ENCODE data around the gene STRC. TPM values are rescaled to one million over a fixed set of nuclear protein-coding genes. Genes with fewer than 3 reads are reported as not detected.
"Not testable (repeated sequence)": the region's sequence is repeated elsewhere in the genome, so short reads cannot be mapped to it uniquely, and the experiment has no call there.

STRC gene
- 0.81 and 1.6 TPM in 2 replicates for total RNA-seq
- long read RNA-seq = 0 reads

DNA sequence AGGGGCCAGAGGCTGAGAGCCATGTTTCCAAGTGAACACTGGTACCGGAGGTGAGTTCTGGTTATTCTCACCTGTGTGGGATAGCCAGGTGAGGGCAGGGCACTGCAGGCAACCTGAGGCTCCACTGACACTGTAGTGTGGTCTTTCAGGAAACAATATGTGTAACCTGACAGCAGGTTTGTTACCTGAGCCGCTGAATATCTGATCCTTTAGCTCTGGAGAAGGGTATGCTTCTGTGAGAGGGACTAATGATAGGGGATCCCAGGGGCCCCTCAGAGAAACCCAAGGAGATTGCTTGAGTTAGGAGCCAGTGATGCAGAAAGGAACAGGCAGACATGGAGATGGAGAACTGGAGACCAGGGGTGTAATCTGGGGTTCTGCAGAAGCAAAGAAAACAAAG lies at the start of gene STRC:
Gene STRC, minus strand, starts transcription at position 101 of the 400 bp plus-strand sequence. Its CDS starts 78 bp downstream, at position 23.
- H3K4me3 Mint-ChIP-seq (ENCODE audit: low read depth); H3K9me3 Mint-ChIP-seq (ENCODE audit: low read depth); H3K27me3 Mint-ChIP-seq; DNase-seq (ENCODE audit: low spot score, unreplicated experiment); H3K36me3 Mint-ChIP-seq (ENCODE audit: insufficient read depth); H3K4me1 Mint-ChIP-seq (ENCODE audit: low read depth); H3K27ac Mint-ChIP-seq: not testable (repeated sequence)

GRCh38 chr15:43666177-43666576 lies 47.6 kb upstream of the STRC start:
- not testable (repeated sequence) for H3K4me3 Mint-ChIP-seq (ENCODE audit: low read depth); H3K27ac Mint-ChIP-seq; H3K4me1 Mint-ChIP-seq (ENCODE audit: low read depth); H3K36me3 Mint-ChIP-seq (ENCODE audit: insufficient read depth); DNase-seq (ENCODE audit: low spot score, unreplicated experiment); H3K9me3 Mint-ChIP-seq (ENCODE audit: low read depth); H3K27me3 Mint-ChIP-seq

- not testable (repeated sequence) for H3K27me3 Mint-ChIP-seq; H3K36me3 Mint-ChIP-seq (ENCODE audit: insufficient read depth)
These were observed 44.7 kb upstream of the STRC start for GRCh38 chr15:43663333-43663732.

GRCh38 chr15:43662293-43662692 lies 43.7 kb upstream of the STRC start:
- DNase-seq (ENCODE audit: low spot score, unreplicated experiment); H3K36me3 Mint-ChIP-seq (ENCODE audit: insufficient read depth); H3K27ac Mint-ChIP-seq; H3K4me1 Mint-ChIP-seq (ENCODE audit: low read depth); H3K4me3 Mint-ChIP-seq (ENCODE audit: low read depth); H3K9me3 Mint-ChIP-seq (ENCODE audit: low read depth); H3K27me3 Mint-ChIP-seq: not testable (repeated sequence)

More at GRCh38 chr15:43663333-43663732, 44.7 kb upstream of the STRC start:
- not testable (repeated sequence) for DNase-seq (ENCODE audit: low spot score, unreplicated experiment); H3K27ac Mint-ChIP-seq; H3K4me3 Mint-ChIP-seq (ENCODE audit: low read depth); H3K4me1 Mint-ChIP-seq (ENCODE audit: low read depth); H3K9me3 Mint-ChIP-seq (ENCODE audit: low read depth)

GRCh38 chr15:43659727-43660126 lies 41.1 kb upstream of the STRC start:
- DNase-seq (ENCODE audit: low spot score, unreplicated experiment); H3K4me1 Mint-ChIP-seq (ENCODE audit: low read depth); H3K4me3 Mint-ChIP-seq (ENCODE audit: low read depth); H3K36me3 Mint-ChIP-seq (ENCODE audit: insufficient read depth); H3K9me3 Mint-ChIP-seq (ENCODE audit: low read depth); H3K27ac Mint-ChIP-seq; H3K27me3 Mint-ChIP-seq: not testable (repeated sequence)

GRCh38 chr15:43649430-43649926 lies 30.9 kb upstream of the STRC start:
- peaks cover 17% of the 10 kb centered on the region for H3K36me3 Mint-ChIP-seq (ENCODE audit: insufficient read depth)
- H3K27me3 Mint-ChIP-seq; H3K4me1 Mint-ChIP-seq (ENCODE audit: low read depth); H3K27ac Mint-ChIP-seq; H3K9me3 Mint-ChIP-seq (ENCODE audit: low read depth); DNase-seq (ENCODE audit: low spot score, unreplicated experiment); H3K4me3 Mint-ChIP-seq (ENCODE audit: low read depth): not testable (repeated sequence)

- peaks cover 17% of the 10 kb centered on the region for H3K36me3 Mint-ChIP-seq (ENCODE audit: insufficient read depth)
- peaks cover 9% of the 10 kb centered on the region for H3K9me3 Mint-ChIP-seq (ENCODE audit: low read depth)
- TF ChIP-seq, protein P1, sequence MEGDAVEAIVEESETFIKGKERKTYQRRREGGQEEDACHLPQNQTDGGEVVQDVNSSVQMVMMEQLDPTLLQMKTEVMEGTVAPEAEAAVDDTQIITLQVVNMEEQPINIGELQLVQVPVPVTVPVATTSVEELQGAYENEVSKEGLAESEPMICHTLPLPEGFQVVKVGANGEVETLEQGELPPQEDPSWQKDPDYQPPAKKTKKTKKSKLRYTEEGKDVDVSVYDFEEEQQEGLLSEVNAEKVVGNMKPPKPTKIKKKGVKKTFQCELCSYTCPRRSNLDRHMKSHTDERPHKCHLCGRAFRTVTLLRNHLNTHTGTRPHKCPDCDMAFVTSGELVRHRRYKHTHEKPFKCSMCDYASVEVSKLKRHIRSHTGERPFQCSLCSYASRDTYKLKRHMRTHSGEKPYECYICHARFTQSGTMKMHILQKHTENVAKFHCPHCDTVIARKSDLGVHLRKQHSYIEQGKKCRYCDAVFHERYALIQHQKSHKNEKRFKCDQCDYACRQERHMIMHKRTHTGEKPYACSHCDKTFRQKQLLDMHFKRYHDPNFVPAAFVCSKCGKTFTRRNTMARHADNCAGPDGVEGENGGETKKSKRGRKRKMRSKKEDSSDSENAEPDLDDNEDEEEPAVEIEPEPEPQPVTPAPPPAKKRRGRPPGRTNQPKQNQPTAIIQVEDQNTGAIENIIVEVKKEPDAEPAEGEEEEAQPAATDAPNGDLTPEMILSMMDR (IDR thresholded peaks at IDR 0.05; ENCODE audit: unreplicated experiment) = no peak
- H3K27me3 Mint-ChIP-seq = no peaks in the 10 kb centered on the region
- no peaks in the 10 kb centered on the region for H3K4me1 Mint-ChIP-seq (ENCODE audit: low read depth)
- no peak within 1 kb of the TSS for H3K27ac Mint-ChIP-seq
- H3K4me3 Mint-ChIP-seq (ENCODE audit: low read depth) = no peak within 1 kb of the TSS
- DNase-seq (ENCODE audit: low spot score, unreplicated experiment) = no peak
These were observed 30.2 kb upstream of the STRC start, which contains the start of gene CATSPER2 for GRCh38 chr15:43648649-43649429. TSS of gene CATSPER2 (minus strand) at chr15:43648844. CDS start at chr15:43648061, 783 bp downstream.

DNA sequence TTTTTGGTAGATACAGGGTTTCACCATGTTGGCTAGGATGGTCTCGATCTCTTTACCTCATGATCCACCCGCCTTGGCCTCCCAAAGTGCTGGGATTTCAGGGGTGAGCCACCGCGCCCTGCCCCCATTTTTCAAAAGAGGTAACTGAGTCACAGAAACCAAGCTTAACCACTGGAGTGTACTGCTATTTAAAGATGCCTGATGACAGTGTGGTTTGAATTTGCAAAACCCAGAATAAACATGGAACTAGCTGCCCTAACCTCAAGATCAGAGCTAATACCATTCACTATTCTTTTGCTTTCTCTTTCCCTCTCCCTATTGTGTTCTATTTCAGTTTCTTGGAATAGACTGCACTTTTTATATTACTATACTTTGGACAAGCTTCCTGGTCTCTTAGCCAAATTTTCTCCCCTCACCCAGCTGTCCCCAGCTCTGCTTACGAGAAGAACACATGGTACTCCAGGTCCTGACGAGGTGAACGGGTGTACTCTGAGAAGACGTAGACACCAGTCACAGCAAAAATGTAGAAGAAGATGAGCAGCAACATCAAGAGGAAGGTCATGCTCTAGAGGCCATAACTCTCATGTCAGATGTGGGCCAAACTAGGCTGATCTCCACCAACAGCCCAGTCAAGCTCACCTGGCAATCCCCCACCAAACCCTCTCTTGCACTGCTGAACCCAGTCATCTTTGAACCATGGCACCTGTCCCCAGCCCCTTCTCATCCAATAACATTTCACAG lies 20.0 kb upstream of the STRC start:
- not testable (repeated sequence) for H3K36me3 Mint-ChIP-seq (ENCODE audit: insufficient read depth); DNase-seq (ENCODE audit: low spot score, unreplicated experiment); H3K27me3 Mint-ChIP-seq; H3K4me1 Mint-ChIP-seq (ENCODE audit: low read depth); H3K9me3 Mint-ChIP-seq (ENCODE audit: low read depth); H3K27ac Mint-ChIP-seq; H3K4me3 Mint-ChIP-seq (ENCODE audit: low read depth)

GRCh38 chr15:43626937-43627336 lies 8.3 kb upstream of the STRC start:
- H3K4me1 Mint-ChIP-seq (ENCODE audit: low read depth); H3K27me3 Mint-ChIP-seq; H3K27ac Mint-ChIP-seq; H3K4me3 Mint-ChIP-seq (ENCODE audit: low read depth); H3K36me3 Mint-ChIP-seq (ENCODE audit: insufficient read depth); H3K9me3 Mint-ChIP-seq (ENCODE audit: low read depth); DNase-seq (ENCODE audit: low spot score, unreplicated experiment): not testable (repeated sequence)
